Body of pancreas (tissue), 4 donors: ENCODE results near the gene MYLK4. TPM values are rescaled to one million over a fixed set of nuclear protein-coding genes. Genes with fewer than 3 reads are reported as not detected.
A peak's percentile ranks its signal among the peaks of the same experiment; 100 is the strongest.

ENCODE experiments used
- ATAC-seq: fragments of 150-250 bp; one replicate; pipeline ENCODE4 v1.9.1; 2016
- DNase-seq, 4 donors: peaks; one replicate each; pipeline ENCODE4 v3.0.0-alpha.2; 2019
- H3K27ac ChIP-seq, 4 donors: fragments of 200-600 bp; sonication (generic); 1 replicate in 3 of 4; 2 replicates in 1 of 4; pipeline versions ENCODE4 v1.5.1 to v1.6.1; 2016 to 2019; ENCODE audit warnings: mild to moderate bottlenecking in 1 of 4, mixed read lengths in 1 of 4, moderate library complexity in 1 of 4
- H3K27me3 ChIP-seq, 2 donors: fragments of 200-600 bp; sonication (generic); one replicate each; pipeline ENCODE4 v1.6.0; 2016; ENCODE audit warnings: mild to moderate bottlenecking in 1 of 2
- H3K36me3 ChIP-seq, 2 donors: fragments of 200-600 bp; sonication (generic); replicated peaks in 1 of 2; 2 replicates each; pipeline ENCODE4 v1.5.1; 2016; ENCODE audit warnings: low read depth in 2 of 2; ENCODE audit not compliant: insufficient read depth in 1 of 2
- H3K4me1 ChIP-seq: fragments of 200-600 bp; sonication (generic); one replicate; pipeline ENCODE4 v1.6.0; 2016
- H3K4me3 ChIP-seq, 2 donors: fragments of 200-600 bp; sonication (generic); 1 replicate in 1 of 2; 2 replicates in 1 of 2; pipeline ENCODE4 v1.5.1; 2016 to 2019
- H3K9me3 ChIP-seq, 3 donors: fragments of 200-600 bp; sonication (generic); 1 replicate in 2 of 3; 2 replicates in 1 of 3; pipeline ENCODE4 v1.5.1; 2016
- POLR2A ChIP-seq, 3 donors: fragments of 450-650 bp; IDR thresholded peaks; one replicate each; pipeline ENCODE4 v1.6.1; 2016; ENCODE audit warnings: antibody characterized with exemption in 3 of 3, mild to moderate bottlenecking in 2 of 3
- WGBS, 2 donors: methylation state at CpG; one replicate each; pipeline ENCODE4 v1.1.5; 2017; 5-methylcytosine and 5-hydroxymethylcytosine counted together
- intact Hi-C: fragments of 100-400 bp; cut with DNase I; formaldehyde crosslinking; loops from one replicate; pipeline ENCODE4 v1.15.1; 2023
- total RNA-seq, 2 donors: library from RNA; depleted of rRNA; stranded (reverse); fragments of >200 nt; gene quantifications; one replicate each; pipeline ENCODE4 v1.1.0, GENCODE V29; 2016
- TF ChIP-seq, protein P1 (sequence below), 7 experiments: fragments of 450-650 bp in 4 of 7; fragments of 200-600 bp in 3 of 7; sonication (generic) in 3 of 7; IDR thresholded peaks; one replicate each; pipeline ENCODE4 v1.5.1; 2016 to 2019; ENCODE audit warnings: antibody characterized with exemption in 7 of 7

MYLK4 gene
- total RNA-seq, 2 donors from 2014 or later, result 0.26 to 0.33 TPM

DNA sequence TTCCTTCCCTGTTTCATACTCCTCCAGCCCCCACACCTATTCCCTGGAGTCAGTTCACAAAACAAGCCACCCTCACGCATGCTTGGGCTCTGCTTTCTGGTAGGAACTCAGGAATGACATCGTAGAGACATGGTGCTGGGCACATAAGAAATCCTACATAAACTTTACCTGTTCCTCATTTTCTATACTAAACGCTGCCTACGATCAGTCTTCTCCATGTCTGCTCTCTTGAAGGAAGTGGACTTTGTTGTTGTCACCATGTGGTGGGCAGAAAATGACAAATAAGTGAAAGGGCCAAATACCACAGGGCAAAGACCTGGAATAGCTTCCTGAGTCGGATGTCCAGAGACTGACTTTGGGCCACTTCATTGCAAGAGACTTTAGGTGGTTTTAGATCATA, 10.1 kb downstream of the MYLK4 start:
- intact Hi-C loops, result no loop called here
- H3K9me3 ChIP-seq, result no peaks in the 10 kb centered on the region
- no peak overlapping the region for H3K27ac ChIP-seq
- no peaks in the 10 kb centered on the region for H3K36me3 ChIP-seq
- no peak for DNase-seq
- H3K27me3 ChIP-seq, result no peaks in the 10 kb centered on the region
- ATAC-seq, result no peak
- 83 to 91% methylated on average over 5 of the region's 5 CpGs for WGBS, 2 donors
- TF ChIP-seq, protein P1, sequence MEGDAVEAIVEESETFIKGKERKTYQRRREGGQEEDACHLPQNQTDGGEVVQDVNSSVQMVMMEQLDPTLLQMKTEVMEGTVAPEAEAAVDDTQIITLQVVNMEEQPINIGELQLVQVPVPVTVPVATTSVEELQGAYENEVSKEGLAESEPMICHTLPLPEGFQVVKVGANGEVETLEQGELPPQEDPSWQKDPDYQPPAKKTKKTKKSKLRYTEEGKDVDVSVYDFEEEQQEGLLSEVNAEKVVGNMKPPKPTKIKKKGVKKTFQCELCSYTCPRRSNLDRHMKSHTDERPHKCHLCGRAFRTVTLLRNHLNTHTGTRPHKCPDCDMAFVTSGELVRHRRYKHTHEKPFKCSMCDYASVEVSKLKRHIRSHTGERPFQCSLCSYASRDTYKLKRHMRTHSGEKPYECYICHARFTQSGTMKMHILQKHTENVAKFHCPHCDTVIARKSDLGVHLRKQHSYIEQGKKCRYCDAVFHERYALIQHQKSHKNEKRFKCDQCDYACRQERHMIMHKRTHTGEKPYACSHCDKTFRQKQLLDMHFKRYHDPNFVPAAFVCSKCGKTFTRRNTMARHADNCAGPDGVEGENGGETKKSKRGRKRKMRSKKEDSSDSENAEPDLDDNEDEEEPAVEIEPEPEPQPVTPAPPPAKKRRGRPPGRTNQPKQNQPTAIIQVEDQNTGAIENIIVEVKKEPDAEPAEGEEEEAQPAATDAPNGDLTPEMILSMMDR (IDR thresholded peaks at IDR 0.05), result no peak
- no peak for TF ChIP-seq POLR2A (IDR thresholded peaks at IDR 0.05)
- H3K4me3 ChIP-seq, result no peak overlapping the region
- peaks cover 25% of the 10 kb centered on the region for H3K4me1 ChIP-seq

DNA sequence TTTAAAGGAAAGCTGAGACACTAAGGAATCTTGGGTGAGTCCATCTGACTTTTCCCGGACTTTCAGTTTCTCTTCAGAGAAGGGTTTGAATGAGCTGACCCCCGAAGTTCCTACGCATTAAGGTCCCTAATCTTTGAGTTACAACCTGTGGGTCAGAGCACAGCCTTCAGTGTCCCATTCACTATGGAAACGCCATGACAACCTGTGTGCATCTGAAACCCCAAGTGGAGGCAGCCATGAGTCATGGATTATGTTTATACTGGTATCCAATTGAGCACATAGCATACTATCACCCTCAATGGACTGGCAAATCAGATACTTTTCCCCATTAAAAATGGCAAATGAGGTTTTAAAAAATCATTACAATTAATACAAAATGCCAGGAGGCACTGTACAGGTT, 11.4 kb downstream of the MYLK4 start:
- intact Hi-C loops, result no loop called here
- Histone ChIP-seq H3K27ac (no peak overlapping the region), H3K4me3 (no peak overlapping the region), H3K9me3 (no peaks in the 10 kb centered on the region), H3K4me1 (peaks cover 18% of the 10 kb centered on the region), H3K27me3 (no peaks in the 10 kb centered on the region), H3K36me3 (no peaks in the 10 kb centered on the region)
- 88 to 92% methylated on average over 4 of the region's 4 CpGs for WGBS, 2 donors
- DNase-seq (no peak), ATAC-seq (no peak)
- TF ChIP-seq, protein P1 (IDR thresholded peaks at IDR 0.05), result no peak
- TF ChIP-seq POLR2A (IDR thresholded peaks at IDR 0.05), result no peak

DNA sequence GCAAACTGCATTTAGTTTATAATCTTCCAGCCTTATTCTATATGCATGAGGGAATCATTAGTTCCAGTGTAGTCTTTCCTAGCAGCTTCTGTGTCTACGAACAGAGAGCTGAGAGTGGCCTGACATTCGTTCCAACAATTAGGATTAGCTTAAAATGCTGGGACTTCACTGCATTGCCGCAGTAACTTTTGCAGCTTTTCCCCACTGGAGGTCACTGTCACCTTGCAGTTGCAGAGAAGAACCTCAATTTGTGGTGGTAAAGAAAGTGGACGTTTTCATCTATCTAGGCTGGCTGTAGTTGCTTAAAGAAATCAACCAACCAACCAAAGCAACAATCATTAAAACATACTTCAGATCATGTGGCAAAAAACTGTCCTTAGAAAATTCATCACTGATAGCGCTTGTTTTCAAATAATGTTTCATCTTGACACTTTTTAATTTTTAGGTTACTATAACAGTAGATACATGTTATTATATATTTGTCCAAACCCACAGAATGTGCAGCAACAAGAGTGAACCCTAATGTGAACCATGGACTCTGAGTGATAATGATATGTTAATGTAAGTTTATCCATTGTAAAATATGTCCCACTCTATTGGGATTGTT, 12.2 kb downstream of the MYLK4 start:
- WGBS, 2 donors, result 19 to 27% methylated on average over 5 of the region's 5 CpGs
- TF ChIP-seq POLR2A (IDR thresholded peaks at IDR 0.05), result no peak
- TF ChIP-seq, protein P1 (IDR thresholded peaks at IDR 0.05), result peak; percentile 65 to 87 (median 74)
- Histone ChIP-seq H3K27me3 (no peaks in the 10 kb centered on the region), H3K36me3 (no peaks in the 10 kb centered on the region), H3K9me3 (no peaks in the 10 kb centered on the region), H3K4me1 (peaks cover 10% of the 10 kb centered on the region), H3K4me3 (no peak overlapping the region), H3K27ac (no peak overlapping the region)
- intact Hi-C loops, result no loop called here
- DNase-seq, result peak; percentile 46 to 73 (median 68)
- ATAC-seq, result peak; percentile 71

DNA sequence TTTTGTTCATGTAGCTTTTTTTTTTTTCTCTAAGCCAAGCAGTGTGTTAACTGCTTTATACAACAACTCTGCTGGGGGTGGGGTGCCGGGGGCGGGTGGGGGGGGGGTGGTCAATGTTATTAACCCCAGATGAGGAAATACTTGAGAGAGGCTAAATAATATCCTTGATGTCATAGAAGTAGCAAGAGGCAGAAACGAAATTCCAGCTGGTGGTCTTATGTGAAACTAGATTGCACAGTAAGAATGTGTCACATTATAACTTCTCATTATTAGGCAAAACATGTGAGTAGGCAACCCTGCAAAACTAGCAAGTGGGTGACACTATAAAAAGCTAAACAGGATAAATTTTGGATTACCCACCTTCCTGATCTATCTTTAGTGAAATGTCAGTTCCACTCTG, 12.8 kb downstream of the MYLK4 start:
- no peaks in the 10 kb centered on the region for H3K27me3 ChIP-seq
- ATAC-seq (no peak), DNase-seq (no peak)
- intact Hi-C loops, result no loop called here
- H3K27ac ChIP-seq, result no peak overlapping the region
- no peaks in the 10 kb centered on the region for H3K9me3 ChIP-seq
- H3K4me3 ChIP-seq, result no peak overlapping the region
- H3K36me3 ChIP-seq, result no peaks in the 10 kb centered on the region
- 19 to 34% methylated on average over 3 of the region's 3 CpGs for WGBS, 2 donors
- peaks cover 4% of the 10 kb centered on the region for H3K4me1 ChIP-seq
- TF ChIP-seq POLR2A (IDR thresholded peaks at IDR 0.05), result no peak
- TF ChIP-seq, protein P1 (IDR thresholded peaks at IDR 0.05), result no peak

DNA sequence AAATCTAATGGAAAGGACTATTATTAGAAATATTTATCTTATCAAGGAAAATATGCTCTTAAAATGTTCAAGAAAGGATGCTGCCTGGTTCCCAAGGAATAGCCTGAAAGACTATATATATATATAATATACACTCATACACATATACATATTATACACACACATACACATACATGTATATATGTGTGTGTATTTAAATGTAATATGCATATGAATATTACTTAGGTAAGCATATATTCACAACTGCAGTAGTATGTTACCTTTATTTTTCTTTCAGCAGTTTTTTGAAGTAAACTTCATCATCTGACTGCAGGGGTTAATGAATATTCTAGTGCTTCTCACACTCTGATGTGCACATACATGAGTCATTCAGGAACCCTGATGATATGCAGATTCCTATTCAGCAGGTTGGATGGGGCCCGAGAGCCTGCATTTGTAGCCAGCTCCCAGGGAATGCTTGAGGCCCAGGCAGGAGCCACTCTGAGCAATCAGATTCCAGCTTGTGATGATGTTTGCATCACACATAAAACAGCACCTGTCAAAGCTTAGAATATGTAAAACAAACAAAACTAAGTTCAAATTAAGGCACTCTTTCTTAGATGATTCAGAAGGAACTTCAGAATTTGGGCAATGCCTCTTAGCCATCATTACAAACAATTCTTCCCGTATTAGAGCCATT, 16.1 kb downstream of the MYLK4 start:
- H3K27ac ChIP-seq, result no peak overlapping the region
- no peaks in the 10 kb centered on the region for H3K36me3 ChIP-seq
- no peaks in the 10 kb centered on the region for H3K9me3 ChIP-seq
- H3K4me1 ChIP-seq, result peaks cover 3% of the 10 kb centered on the region
- intact Hi-C loops, result no loop called here
- H3K27me3 ChIP-seq, result no peaks in the 10 kb centered on the region
- no peak overlapping the region for H3K4me3 ChIP-seq
- ATAC-seq, result no peak
- TF ChIP-seq, protein P1 (IDR thresholded peaks at IDR 0.05), result no peak
- TF ChIP-seq POLR2A (IDR thresholded peaks at IDR 0.05), result no peak
- 61 to 85% methylated on average over 2 of the region's 2 CpGs for WGBS, 2 donors
- no peak for DNase-seq
